Liver (tissue), 9 donors: Measurements from ENCODE around the gene CUL1. TPM values are rescaled to one million over a fixed set of nuclear protein-coding genes. Genes with fewer than 3 reads are reported as not detected.
A peak's percentile ranks its signal among the peaks of the same experiment; 100 is the strongest.

Source experiments
- DNase-seq: peaks from one replicate; pipeline ENCODE4 v3.0.0-alpha.2; 2017; ENCODE audit warnings: low spot score
- H3K27ac ChIP-seq, 2 donors: one replicate each; pipeline ENCODE4 v1.7.0; 2013; ENCODE audit warnings: inconsistent platforms in 2 of 2, low read length in 2 of 2, control low read depth in 1 of 2, low read depth in 1 of 2, mild to moderate bottlenecking in 1 of 2
- H3K27me3 ChIP-seq, 4 donors: one replicate each; pipeline versions ENCODE4 v1.6.1 to v1.7.0; 2013; ENCODE audit warnings: low read length in 3 of 4, inconsistent platforms in 1 of 4, mild to moderate bottlenecking in 1 of 4, moderate library complexity in 1 of 4; ENCODE audit not compliant: control insufficient read depth in 4 of 4, insufficient read depth in 4 of 4
- H3K36me3 ChIP-seq, 4 donors: one replicate each; pipeline versions ENCODE4 v1.6.1 to v1.7.0; 2013; ENCODE audit warnings: low read length in 3 of 4, mild to moderate bottlenecking in 3 of 4, low read depth in 1 of 4, moderate library complexity in 1 of 4; ENCODE audit not compliant: control insufficient read depth in 4 of 4, insufficient read depth in 3 of 4
- H3K4me1 ChIP-seq, 4 donors: one replicate each; pipeline versions ENCODE4 v1.6.1 to v1.7.0; 2013; ENCODE audit warnings: low read length in 3 of 4, mild to moderate bottlenecking in 3 of 4, moderate library complexity in 1 of 4; ENCODE audit not compliant: control insufficient read depth in 4 of 4, insufficient read depth in 4 of 4
- H3K4me3 ChIP-seq, 3 donors: one replicate each; pipeline versions ENCODE4 v1.6.1 to v1.7.0; 2013; ENCODE audit warnings: low read length in 3 of 3, control low read depth in 1 of 3, low read depth in 1 of 3, mild to moderate bottlenecking in 1 of 3
- H3K9ac ChIP-seq, 2 donors: one replicate each; pipeline ENCODE4 v1.7.0; 2013; ENCODE audit warnings: low read length in 2 of 2, mild to moderate bottlenecking in 2 of 2, moderate library complexity in 2 of 2, control low read depth in 1 of 2, low read depth in 1 of 2
- H3K9me3 ChIP-seq, 4 donors: one replicate each; pipeline versions ENCODE4 v1.6.1 to v1.7.0; 2013; ENCODE audit warnings: low read length in 3 of 4; ENCODE audit not compliant: control insufficient read depth in 4 of 4
- ATF3 ChIP-seq: IDR thresholded peaks from 2 replicates; pipeline ENCODE4 v1.6.1; 2016; ENCODE audit warnings: antibody characterized with exemption
- CTCF ChIP-seq: fragments of 150-350 bp; IDR thresholded peaks from 2 replicates; pipeline ENCODE4 v1.5.1; 2017; ENCODE audit warnings: improper control_type of control experiment, low read depth, low read length; ENCODE audit not compliant: missing input control
- EGR1 ChIP-seq, 2 donors: IDR thresholded peaks; 2 replicates each; pipeline ENCODE4 v1.6.1; 2016 to 2018; ENCODE audit warnings: antibody characterized with exemption in 2 of 2, low read depth in 2 of 2
- FOXA1 ChIP-seq: IDR thresholded peaks from 2 replicates; pipeline ENCODE4 v1.6.1; 2016; ENCODE audit warnings: antibody characterized with exemption
- FOXA2 ChIP-seq: IDR thresholded peaks from 2 replicates; pipeline ENCODE4 v1.6.1; 2016; ENCODE audit warnings: antibody characterized with exemption
- GABPA ChIP-seq, 2 donors: IDR thresholded peaks in 1 of 2; conservative IDR thresholded peaks in 1 of 2; 2 replicates each; pipeline ENCODE4 v1.6.1; 2016; ENCODE audit warnings: antibody characterized with exemption in 2 of 2, mild to moderate bottlenecking in 1 of 2, moderate library complexity in 1 of 2
- HNF4A ChIP-seq, 2 donors: conservative IDR thresholded peaks; 2 replicates each; pipeline ENCODE4 v1.6.1; 2016; ENCODE audit warnings: antibody characterized with exemption in 2 of 2, mild to moderate bottlenecking in 2 of 2
- HNF4G ChIP-seq: IDR thresholded peaks from 2 replicates; pipeline ENCODE4 v1.6.1; 2016; ENCODE audit warnings: antibody characterized with exemption
- JUND ChIP-seq, 2 donors: IDR thresholded peaks; 2 replicates each; pipeline ENCODE4 v1.6.1; 2016; ENCODE audit warnings: antibody characterized with exemption in 2 of 2
- MAX ChIP-seq: IDR thresholded peaks from 2 replicates; pipeline ENCODE4 v1.6.1; 2016; ENCODE audit warnings: antibody characterized with exemption
- NR2F2 ChIP-seq: IDR thresholded peaks from 2 replicates; pipeline ENCODE4 v1.6.1; 2016; ENCODE audit warnings: antibody characterized with exemption
- RAD21 ChIP-seq, 2 donors: IDR thresholded peaks; 2 replicates each; pipeline ENCODE4 v1.6.1; 2016; ENCODE audit warnings: antibody characterized with exemption in 2 of 2, mild to moderate bottlenecking in 2 of 2
- REST ChIP-seq: IDR thresholded peaks from 2 replicates; pipeline ENCODE4 v1.6.1; 2016; ENCODE audit warnings: antibody characterized with exemption, mild to moderate bottlenecking
- RXRA ChIP-seq, 2 donors: IDR thresholded peaks; 2 replicates each; pipeline ENCODE4 v1.6.1; 2017 to 2018; ENCODE audit warnings: antibody characterized with exemption in 2 of 2, mild to moderate bottlenecking in 1 of 2
- SP1 ChIP-seq: IDR thresholded peaks from 2 replicates; pipeline ENCODE4 v1.6.1; 2018; ENCODE audit warnings: antibody characterized with exemption, mild to moderate bottlenecking
- TAF1 ChIP-seq: conservative IDR thresholded peaks from 2 replicates; pipeline ENCODE4 v1.6.1; 2016; ENCODE audit warnings: antibody characterized with exemption, mild to moderate bottlenecking
- YY1 ChIP-seq: IDR thresholded peaks from 2 replicates; pipeline ENCODE4 v1.6.1; 2016; ENCODE audit warnings: antibody characterized with exemption, mild to moderate bottlenecking
- WGBS: extraction: QIAGEN DNeasy Blood & Tissue Kit; methylation state at CpG from one replicate; pipeline ENCODE4 v1.1.7; 2013; 5-methylcytosine and 5-hydroxymethylcytosine counted together
- polyA plus RNA-seq, 2 donors: library from polyadenylated mRNA; stranded (reverse) in 1 of 2; unstranded in 1 of 2; fragments of 200-250 nt in 1 of 2; fragments of >200 nt in 1 of 2; fragmentation: Nextera tagmentation in 1 of 2; extraction: Ambion mirVana in 1 of 2; gene quantifications; one replicate each; pipeline versions ENCODE4 v1.2.1 to v1.2.3, GENCODE V29; 2013 to 2015
- total RNA-seq, 2 donors: library from RNA; depleted of rRNA; stranded (reverse); fragments of >200 nt; gene quantifications; one replicate each; pipeline ENCODE4 v1.2.3, GENCODE V29; 2014
- donor health status: healthy.
- donor health status: healthy.
- donor health status: healthy.
- donor health status: healthy.
- donor health status: healthy.

The CUL1 gene
- total and polyA plus RNA-seq, 4 donors: 21.7 to 56.7 (median 26.7) TPM

- TF ChIP-seq CTCF (no peak), NR2F2 (no peak), JUND (IDR thresholded peaks at IDR 0.05) (no peak), HNF4G (no peak), GABPA (IDR thresholded peaks at IDR 0.05 in 1 of 2, conservative IDR thresholded peaks at IDR 0.05 in 1 of 2) (no peak), YY1 (no peak), FOXA1 (no peak), FOXA2 (no peak), MAX (no peak)
Observed at GRCh38 chr7:148697256-148698006, 1.3 kb upstream of the CUL1 start (continued).

GRCh38 chr7:148698007-148698396, 701 bp upstream of the CUL1 start:
- Histone ChIP-seq H3K9ac (peak overlapping the region; percentile 61 to 75), H3K9me3 (no peaks in the 10 kb centered on the region), H3K27ac (peak overlapping the region; percentile 95 to 98), H3K36me3 (no peaks in the 10 kb centered on the region), H3K4me1 (peaks cover 0 to 30% (median 21%) of the 10 kb centered on the region in 4 donors), H3K4me3 (peak overlapping the region; percentile 51 to 98 (median 73)), H3K27me3 (no peaks in the 10 kb centered on the region)
- DNase-seq: peak; percentile 62
- TF ChIP-seq NR2F2: no peak
- TF ChIP-seq RXRA (IDR thresholded peaks at IDR 0.05): no peak
- no peak for TF ChIP-seq TAF1
- no peak for TF ChIP-seq CTCF
- under 1% methylated on average over 17 of the region's 17 CpGs for WGBS

GRCh38 chr7:148699024-148699781, 500 bp downstream of the CUL1 start:
- Histone ChIP-seq H3K36me3 (no peaks in the 10 kb centered on the region), H3K9me3 (no peaks in the 10 kb centered on the region), H3K4me1 (peaks cover 0 to 33% (median 22%) of the 10 kb centered on the region in 4 donors), H3K27me3 (no peaks in the 10 kb centered on the region), H3K4me3 (peak overlapping the region; percentile 69 to 98 (median 77)), H3K27ac (peak overlapping the region; percentile 95 to 98), H3K9ac (peak overlapping the region; percentile 76 to 90)
- under 1% methylated on average over 107 of the region's 107 CpGs for WGBS
- peak; percentile 70 for DNase-seq
- no peak for TF ChIP-seq SP1
- no peak for TF ChIP-seq CTCF
- TF ChIP-seq HNF4G: no peak
- peak; percentile 48 to 53 for TF ChIP-seq HNF4A (conservative IDR thresholded peaks at IDR 0.05)
- no peak for TF ChIP-seq FOXA2
- no peak for TF ChIP-seq ATF3
- TF ChIP-seq YY1: peak; percentile 62
- no peak for TF ChIP-seq TAF1
- no peak for TF ChIP-seq EGR1 (IDR thresholded peaks at IDR 0.05; ENCODE audit: low read depth in 2 of 2)
- no peak for TF ChIP-seq RXRA (IDR thresholded peaks at IDR 0.05)
- TF ChIP-seq RAD21 (IDR thresholded peaks at IDR 0.05): no peak
- no peak for TF ChIP-seq REST
